CD4-positive, alpha-beta T cell treated with Interleukin-10 for 1 hour (primary cell): ENCODE measurements around the gene USP24.
A peak's percentile ranks its signal among the peaks of the same experiment; 100 is the strongest.

Experiments
- DNase-seq: peaks from one replicate; pipeline ENCODE4 v3.0.0-alpha.2; 2020

The USP24 gene, protein sequence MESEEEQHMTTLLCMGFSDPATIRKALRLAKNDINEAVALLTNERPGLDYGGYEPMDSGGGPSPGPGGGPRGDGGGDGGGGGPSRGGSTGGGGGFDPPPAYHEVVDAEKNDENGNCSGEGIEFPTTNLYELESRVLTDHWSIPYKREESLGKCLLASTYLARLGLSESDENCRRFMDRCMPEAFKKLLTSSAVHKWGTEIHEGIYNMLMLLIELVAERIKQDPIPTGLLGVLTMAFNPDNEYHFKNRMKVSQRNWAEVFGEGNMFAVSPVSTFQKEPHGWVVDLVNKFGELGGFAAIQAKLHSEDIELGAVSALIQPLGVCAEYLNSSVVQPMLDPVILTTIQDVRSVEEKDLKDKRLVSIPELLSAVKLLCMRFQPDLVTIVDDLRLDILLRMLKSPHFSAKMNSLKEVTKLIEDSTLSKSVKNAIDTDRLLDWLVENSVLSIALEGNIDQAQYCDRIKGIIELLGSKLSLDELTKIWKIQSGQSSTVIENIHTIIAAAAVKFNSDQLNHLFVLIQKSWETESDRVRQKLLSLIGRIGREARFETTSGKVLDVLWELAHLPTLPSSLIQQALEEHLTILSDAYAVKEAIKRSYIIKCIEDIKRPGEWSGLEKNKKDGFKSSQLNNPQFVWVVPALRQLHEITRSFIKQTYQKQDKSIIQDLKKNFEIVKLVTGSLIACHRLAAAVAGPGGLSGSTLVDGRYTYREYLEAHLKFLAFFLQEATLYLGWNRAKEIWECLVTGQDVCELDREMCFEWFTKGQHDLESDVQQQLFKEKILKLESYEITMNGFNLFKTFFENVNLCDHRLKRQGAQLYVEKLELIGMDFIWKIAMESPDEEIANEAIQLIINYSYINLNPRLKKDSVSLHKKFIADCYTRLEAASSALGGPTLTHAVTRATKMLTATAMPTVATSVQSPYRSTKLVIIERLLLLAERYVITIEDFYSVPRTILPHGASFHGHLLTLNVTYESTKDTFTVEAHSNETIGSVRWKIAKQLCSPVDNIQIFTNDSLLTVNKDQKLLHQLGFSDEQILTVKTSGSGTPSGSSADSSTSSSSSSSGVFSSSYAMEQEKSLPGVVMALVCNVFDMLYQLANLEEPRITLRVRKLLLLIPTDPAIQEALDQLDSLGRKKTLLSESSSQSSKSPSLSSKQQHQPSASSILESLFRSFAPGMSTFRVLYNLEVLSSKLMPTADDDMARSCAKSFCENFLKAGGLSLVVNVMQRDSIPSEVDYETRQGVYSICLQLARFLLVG (N-terminal part only)

DNA sequence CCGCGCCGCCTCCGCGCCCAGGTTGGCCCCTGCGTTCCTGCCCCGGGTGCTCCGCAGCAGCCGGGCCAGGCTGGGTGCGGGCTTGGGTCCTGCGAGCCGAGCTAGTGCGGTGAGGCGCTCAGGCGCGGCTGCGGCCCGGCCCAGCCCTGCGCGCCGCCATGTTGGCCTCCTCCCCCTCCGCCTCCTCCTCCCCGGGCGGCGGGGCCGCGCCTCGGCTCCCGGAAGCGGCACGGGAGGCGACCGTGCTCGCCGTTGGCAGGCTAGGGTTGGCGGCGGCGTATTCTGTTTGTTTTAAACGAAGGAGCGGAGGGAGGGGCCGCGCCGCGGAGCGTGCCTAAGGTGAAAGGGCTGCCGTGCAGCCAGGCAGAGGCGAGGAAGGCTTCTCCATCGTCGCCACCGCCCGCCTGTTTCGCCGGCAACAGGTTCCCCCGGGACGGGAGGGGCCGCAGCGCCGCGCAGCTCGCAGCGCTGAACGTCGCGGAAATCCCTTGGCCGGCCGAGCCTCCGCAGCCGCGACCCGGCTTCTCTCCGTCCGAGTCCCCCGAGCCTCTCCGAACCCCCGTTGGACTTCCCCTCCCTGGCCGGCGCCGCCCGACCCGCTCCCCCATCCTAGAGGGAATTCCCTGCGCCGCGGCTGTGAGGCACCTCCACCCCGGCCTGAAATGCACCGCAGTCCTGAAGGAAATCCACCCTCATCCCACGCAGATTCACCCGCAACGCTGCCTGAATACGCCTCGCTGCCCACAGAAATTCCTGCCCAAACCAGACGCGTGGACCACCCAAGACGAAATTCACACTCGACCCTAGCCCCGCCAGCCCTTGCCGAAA is at the start of gene USP24:
Gene USP24 (minus strand): TSS at position 171 of the 828 bp plus-strand sequence. CDS start 251 bp downstream, outside the sequence.
- peak; percentile 88 for DNase-seq

DNA sequence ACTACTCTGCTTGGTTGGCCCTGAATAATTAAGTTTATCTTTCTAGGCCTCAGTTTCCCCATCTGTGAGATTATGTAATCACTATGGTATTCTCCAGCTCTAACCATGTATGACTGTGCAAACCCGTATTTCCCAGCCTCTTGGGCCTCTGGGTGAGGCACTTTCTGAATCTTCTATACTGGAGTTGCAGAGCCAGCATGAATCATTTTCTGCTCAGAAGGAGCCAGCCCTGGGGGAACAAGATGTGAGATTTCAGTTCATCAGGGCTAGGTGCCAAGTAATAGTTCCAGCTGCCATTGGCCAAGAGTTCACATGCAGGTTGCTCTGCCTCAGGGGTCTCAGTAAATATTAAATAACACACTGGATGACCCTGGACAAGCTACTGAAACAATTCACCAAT is 47.7 kb upstream of the USP24 start:
- DNase-seq, result no peak

- no peak for DNase-seq
Measured at GRCh38 chr1:55259911-55260609, 44.9 kb upstream of the USP24 start.

GRCh38 chr1:55257958-55258357 is 42.8 kb upstream of the USP24 start:
- peak; percentile 69 for DNase-seq

GRCh38 chr1:55255901-55256300 is 40.7 kb upstream of the USP24 start:
- DNase-seq, result no peak

- DNase-seq, result no peak
Measured at GRCh38 chr1:55252942-55253589, 37.9 kb upstream of the USP24 start.

DNA sequence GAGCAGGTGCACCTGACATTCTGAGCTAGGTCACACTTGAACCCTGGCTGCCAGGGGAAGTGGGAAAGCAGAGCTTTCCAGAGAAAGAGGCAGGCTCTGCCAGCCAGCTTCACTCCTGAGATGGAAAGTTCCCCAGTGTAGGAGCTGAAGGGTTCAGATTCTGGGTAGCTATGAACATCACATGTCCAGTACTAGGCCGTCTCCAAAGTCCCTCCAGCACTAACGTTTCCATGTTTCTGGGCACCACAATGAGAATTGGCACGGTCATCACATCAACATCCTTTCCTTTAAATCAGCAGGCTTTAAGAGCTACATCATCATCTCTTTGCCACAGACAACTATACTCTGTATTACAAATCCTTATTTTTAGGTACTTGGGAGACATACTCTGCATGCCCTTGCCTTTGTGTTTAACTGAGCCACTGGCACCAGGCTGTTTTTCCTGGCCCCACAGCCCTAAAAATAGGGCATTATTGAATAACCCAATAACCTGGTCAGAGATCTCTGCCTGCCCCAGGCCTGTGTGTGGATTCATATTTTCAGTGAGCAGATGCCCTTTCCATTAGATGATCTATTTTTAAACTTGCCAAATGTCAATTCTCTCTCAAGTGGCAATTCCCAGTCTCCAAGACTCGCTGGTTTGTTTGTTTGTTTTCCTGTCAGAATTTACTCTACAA is 35.4 kb upstream of the USP24 start:
- no peak for DNase-seq

- no peak for DNase-seq
Measured at GRCh38 chr1:55249646-55250398, 34.7 kb upstream of the USP24 start.

DNA sequence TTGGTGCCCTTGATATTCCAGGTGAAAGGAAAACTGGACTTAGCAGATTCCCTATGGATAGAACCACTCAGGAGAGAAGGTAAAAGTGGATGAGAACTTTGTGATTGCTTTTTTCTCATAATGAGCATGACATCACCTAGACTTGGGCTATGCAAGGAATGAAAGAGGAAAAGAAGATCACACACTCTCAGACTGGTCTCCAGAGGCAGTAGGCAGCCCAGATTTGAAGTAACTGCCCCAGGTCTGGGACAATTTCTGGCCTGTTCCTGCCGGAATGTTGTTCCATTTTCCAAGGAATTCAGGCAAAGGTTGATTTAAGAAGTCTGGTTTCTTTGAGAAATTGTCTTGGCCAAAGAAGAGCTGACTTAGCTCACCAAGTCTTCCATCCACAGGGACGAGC is 31.7 kb upstream of the USP24 start:
- DNase-seq, result no peak

DNA sequence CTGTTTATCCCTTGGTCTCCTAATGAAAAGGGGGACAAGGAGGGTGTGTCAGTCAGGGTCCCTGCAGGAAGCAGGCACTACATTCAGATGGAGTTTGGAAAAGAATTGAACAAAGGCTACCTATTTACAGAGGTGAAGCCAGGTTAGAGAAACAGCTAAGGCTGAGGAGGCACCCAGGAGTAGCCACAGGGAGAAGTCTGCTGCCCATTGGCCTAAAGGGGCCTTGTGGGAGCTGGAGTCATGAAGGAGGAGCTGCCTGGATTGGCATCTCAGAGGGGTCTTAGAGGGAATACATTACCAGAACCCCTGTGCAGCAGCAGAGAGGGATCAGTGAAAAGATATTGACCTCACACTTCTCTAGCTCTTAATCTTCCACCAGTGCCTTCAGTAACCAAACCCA is 31.2 kb upstream of the USP24 start:
- DNase-seq, result no peak

GRCh38 chr1:55245781-55246180 is 30.6 kb upstream of the USP24 start:
- no peak for DNase-seq

DNA sequence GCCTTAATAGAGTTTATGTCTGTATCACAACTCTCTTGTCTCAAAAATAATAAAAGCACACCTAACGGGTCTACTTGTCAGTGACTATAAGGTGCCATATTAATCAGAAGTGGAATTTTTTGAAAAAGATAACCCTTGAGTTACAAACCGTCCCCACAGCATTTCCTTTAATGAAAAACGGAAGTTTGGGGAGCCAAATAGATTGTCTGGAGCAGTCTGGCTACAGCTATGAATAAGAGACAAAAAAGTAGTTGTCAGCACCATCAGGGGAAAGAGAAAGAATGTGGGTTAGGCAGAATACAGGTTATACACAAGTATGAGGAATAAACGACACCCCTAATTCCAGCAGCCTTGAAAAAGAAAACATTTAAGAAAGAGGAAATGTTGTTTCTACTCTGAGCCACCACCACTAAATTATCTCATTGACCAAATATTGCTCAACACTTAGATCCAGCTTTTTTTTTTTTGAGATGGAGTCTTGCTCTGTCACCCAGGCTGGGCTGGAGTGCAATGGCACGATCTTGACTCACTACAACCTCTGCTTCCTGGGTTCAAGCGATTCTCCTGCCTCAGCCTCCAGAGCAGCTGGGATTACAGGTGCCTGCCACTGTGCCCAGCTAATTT is 29.4 kb upstream of the USP24 start:
- DNase-seq, result no peak

GRCh38 chr1:55243655-55244054 is 28.5 kb upstream of the USP24 start:
- DNase-seq, result no peak

GRCh38 chr1:55239548-55239947 is 24.4 kb upstream of the USP24 start:
- DNase-seq, result no peak

DNA sequence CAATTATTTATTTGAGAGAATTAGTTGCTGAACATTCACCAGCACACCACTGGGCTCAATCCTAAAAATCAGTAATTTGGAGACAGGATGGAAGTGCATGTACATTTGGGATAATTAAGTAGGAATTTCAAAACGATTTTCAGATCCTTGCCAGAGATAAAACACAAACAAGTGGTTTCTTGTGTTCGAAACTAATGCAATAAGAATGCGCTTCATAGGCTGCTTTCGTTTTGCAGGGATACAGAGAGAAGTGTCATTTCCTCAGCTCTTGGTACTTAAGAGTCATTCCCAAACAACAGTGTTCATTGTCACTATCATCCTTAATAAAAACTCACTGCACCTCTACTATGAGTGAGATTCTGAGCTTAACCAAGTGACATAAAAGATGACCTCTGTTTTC is 20.6 kb upstream of the USP24 start:
- DNase-seq, result no peak

GRCh38 chr1:55234016-55234415 is 18.9 kb upstream of the USP24 start:
- no peak for DNase-seq

GRCh38 chr1:55233145-55233777 is 18.1 kb upstream of the USP24 start:
- no peak for DNase-seq

DNA sequence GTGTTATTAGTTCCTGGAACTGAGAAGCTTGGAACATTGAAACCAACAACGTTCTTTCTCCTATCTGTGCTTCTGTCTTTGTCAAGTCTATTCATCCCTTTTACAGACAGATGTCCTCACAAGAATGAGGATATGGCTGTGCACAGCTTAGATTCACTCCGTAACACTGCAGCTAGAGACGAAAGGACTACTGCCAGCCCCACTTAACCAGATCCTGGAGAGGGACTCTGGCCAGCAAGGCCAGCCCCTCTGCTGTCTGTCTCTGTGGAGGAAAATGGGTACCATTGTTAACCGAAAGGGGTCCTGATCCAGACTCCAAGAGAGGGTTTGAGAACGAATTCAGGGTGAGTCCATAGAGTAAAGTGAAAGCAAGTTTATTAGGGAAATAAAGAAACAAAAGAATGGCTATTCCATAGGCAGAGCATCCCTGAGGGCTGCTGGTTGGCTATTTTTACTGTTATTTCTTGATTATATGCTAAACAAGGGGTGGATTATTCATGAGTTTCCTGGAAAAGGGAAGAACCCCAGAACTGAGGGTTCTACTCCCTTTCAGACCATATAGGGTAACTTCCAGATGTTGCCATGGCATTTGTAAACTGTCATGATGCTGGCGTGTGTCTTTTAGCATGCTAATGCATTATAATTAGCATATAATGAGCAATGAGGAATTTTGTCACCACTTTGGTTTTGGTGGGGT is 17.4 kb upstream of the USP24 start:
- DNase-seq, result no peak
